AG04450 (cell line): ENCODE results near the gene SEC23B. TPM values are rescaled to one million over a fixed set of nuclear protein-coding genes. Genes with fewer than 3 reads are reported as not detected.

Experiments used
- CTCF ChIA-PET: fragments of 300-600, 350-600 bp; formaldehyde crosslinking; extraction: SDS; loops from one replicate; lab custom pipeline; 2022; ENCODE audit warnings: antibody characterized with exemption, inconsistent platforms; lab: Charles Lee
- POLR2A ChIA-PET: fragments of 350-600 bp; formaldehyde crosslinking; extraction: SDS; loops from one replicate; lab custom pipeline; 2021; ENCODE audit warnings: antibody characterized with exemption, inconsistent platforms; lab: Yijun Ruan, JAX
- DNase-seq: peaks from one replicate; pipeline ENCODE4 v3.0.0-alpha.2; 2011; ENCODE audit warnings: low read depth, low spot score
- H3K27ac ChIP-seq: one replicate; pipeline ENCODE4 v1.5.1; 2012; ENCODE audit warnings: low read depth, low read length, control low read depth
- H3K27me3 ChIP-seq: one replicate; pipeline ENCODE4 v1.6.0; 2012; ENCODE audit warnings: low read length; ENCODE audit not compliant: control insufficient read depth, insufficient read depth
- H3K4me3 ChIP-seq: 2 replicates; pipeline ENCODE4 v1.5.1; 2011; ENCODE audit warnings: mild to moderate bottlenecking, low read depth, low read length, control low read depth
- H3K9me3 ChIP-seq: 2 replicates; pipeline ENCODE4 v1.5.1; 2012; ENCODE audit warnings: low read length; ENCODE audit not compliant: control insufficient read depth, insufficient read depth
- polyA plus RNA-seq: library from polyadenylated mRNA; depleted of rRNA; stranded (reverse); fragments of >200 nt; gene quantifications from 2 replicates; pipeline ENCODE4 v1.2.3, GENCODE V29; 2011
- TF ChIP-seq, protein P1 (sequence below): IDR thresholded peaks from 2 replicates; pipeline ENCODE4 v1.5.1; 2011; ENCODE audit warnings: low read depth, low read length, control low read depth, inconsistent platforms

Gene SEC23B
- polyA plus RNA-seq, 1 experiment, result 58.2 TPM

DNA sequence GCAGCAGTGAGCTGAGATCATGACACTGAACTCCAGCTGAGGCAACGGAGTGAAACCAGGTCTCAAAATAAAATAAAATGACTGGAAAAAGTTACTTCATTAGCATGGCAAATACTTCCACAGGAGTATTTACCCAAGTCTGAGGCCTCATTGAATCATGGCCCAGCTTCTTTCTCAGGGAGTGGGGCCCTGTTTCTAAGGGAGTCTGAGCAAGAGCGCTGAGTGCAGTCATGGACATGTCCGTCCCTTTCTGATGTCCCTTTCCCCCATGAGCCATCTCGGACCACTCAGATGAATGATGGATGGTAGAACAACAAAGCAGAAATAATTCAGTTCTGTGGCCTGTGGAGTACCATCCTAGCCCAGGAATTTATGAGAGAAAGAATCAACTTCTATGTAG is 72.3 kb downstream of the SEC23B start:
- POLR2A ChIA-PET, result no interaction called here
- no peak for DNase-seq
- Histone ChIP-seq H3K27me3 (no peaks in the 10 kb centered on the region), H3K9me3 (no peaks in the 10 kb centered on the region), H3K4me3 (no peak overlapping the region), H3K27ac (no peak overlapping the region)
- TF ChIP-seq, protein P1, sequence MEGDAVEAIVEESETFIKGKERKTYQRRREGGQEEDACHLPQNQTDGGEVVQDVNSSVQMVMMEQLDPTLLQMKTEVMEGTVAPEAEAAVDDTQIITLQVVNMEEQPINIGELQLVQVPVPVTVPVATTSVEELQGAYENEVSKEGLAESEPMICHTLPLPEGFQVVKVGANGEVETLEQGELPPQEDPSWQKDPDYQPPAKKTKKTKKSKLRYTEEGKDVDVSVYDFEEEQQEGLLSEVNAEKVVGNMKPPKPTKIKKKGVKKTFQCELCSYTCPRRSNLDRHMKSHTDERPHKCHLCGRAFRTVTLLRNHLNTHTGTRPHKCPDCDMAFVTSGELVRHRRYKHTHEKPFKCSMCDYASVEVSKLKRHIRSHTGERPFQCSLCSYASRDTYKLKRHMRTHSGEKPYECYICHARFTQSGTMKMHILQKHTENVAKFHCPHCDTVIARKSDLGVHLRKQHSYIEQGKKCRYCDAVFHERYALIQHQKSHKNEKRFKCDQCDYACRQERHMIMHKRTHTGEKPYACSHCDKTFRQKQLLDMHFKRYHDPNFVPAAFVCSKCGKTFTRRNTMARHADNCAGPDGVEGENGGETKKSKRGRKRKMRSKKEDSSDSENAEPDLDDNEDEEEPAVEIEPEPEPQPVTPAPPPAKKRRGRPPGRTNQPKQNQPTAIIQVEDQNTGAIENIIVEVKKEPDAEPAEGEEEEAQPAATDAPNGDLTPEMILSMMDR, result no peak
- CTCF ChIA-PET, result no interaction called here

- TF ChIP-seq, protein P1, result no peak
- Histone ChIP-seq H3K27me3 (no peaks in the 10 kb centered on the region), H3K4me3 (no peak overlapping the region), H3K27ac (no peak overlapping the region), H3K9me3 (no peaks in the 10 kb centered on the region)
- POLR2A ChIA-PET, result interaction anchor here (0.7 kb wide), 1 partner anchor 415 kb away, joined by 6 read pairs; no protein-coding TSS in a partner anchor
- DNase-seq, result no peak
- CTCF ChIA-PET, result interaction anchor here (0.9 kb wide), 1 partner anchor 10 kb away, joined by 5 read pairs; no protein-coding TSS in a partner anchor
Observed at GRCh38 chr20:18585134-18585533, 77.4 kb downstream of the SEC23B start.

DNA sequence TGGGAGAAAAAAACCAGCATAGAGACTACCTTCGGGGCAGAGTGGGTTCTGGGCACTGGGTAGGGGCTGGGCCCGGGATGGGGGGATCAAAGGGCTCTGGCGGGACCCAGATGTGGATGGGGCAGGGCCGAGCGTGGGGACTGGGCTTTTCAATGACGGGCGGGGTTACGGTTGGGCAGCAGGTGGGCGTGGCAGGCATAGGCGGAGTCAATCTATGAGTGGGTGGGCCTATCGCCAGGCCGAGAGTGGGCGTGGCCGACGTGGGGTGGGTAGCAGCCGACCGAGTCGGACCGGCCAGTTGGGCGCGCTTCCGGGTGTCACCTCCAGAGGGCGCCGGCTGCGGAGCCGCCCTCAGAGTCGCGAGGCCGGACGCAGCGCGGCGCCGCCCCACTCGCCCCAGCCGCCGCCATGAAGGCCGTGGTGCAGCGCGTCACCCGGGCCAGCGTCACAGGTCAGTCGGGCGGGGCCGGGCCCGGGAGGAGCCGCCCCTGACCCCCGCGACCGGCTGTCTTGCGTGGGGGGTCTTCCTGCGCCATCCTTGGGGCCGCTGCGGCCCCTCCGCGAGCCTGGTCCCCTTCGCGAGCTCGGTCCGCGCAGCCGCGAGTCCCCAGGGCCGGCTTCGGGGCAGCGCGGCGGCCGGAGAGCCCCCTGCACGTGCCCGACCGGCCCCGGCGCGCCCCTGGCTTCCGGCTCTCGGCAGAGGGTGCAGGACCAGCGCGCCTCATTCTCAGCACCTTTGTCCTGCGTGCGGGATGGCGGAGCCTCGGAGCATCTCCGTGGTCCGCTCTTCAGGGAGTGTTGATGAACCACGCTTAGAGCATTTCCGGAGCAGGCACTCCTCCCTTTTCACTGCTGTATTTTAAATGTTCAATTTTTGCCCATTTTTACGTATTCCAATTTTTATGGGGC is 80.2 kb downstream of the SEC23B start, which contains the start of gene DTD1:
TSS of gene DTD1 (plus strand) at position 390 of the 909 bp plus-strand sequence. CDS start at position 409, 19 bp downstream.
- POLR2A ChIA-PET, result interaction anchor here (0.8 to 1.0 kb wide), 2 partner anchors 91 to 450 kb away, joined by 3 to 4 read pairs; partner anchors contain the start of genes KAT14, PET117 and RBBP9

GRCh38 chr20:18588574-18588933 is 80.8 kb downstream of the SEC23B start:
- peak overlapping the region; percentile 82 for H3K4me3 ChIP-seq
- TF ChIP-seq, protein P1, result no peak
- no peaks in the 10 kb centered on the region for H3K27me3 ChIP-seq
- CTCF ChIA-PET, result interaction anchor here (0.5 to 1.4 kb wide), 10 partner anchors 10 to 1074 kb away, joined by 3 to 6 read pairs (median 3); no protein-coding TSS in a partner anchor
- POLR2A ChIA-PET, result interaction anchor here (0.8 to 1.0 kb wide), 2 partner anchors 91 to 450 kb away, joined by 3 to 4 read pairs; partner anchors contain the start of genes KAT14, PET117 and RBBP9
- no peak for DNase-seq
- H3K27ac ChIP-seq, result peak overlapping the region; percentile 22
- H3K9me3 ChIP-seq, result no peaks in the 10 kb centered on the region

More for the DNA sequence above, 80.2 kb downstream of the SEC23B start, which contains the start of gene DTD1:
- Histone ChIP-seq H3K27ac (peak within 1 kb of the TSS; percentile 22), H3K9me3 (no peaks in the 10 kb centered on the region), H3K27me3 (no peaks in the 10 kb centered on the region), H3K4me3 (peak within 1 kb of the TSS; percentile 82)
- CTCF ChIA-PET, result interaction anchor here (0.6 to 1.4 kb wide), 6 partner anchors 9 to 1075 kb away, joined by 3 to 6 read pairs (median 4); no protein-coding TSS in a partner anchor
- peak; percentile 63 for DNase-seq
- TF ChIP-seq, protein P1, result peak; percentile 60
